ENCODE data around the gene ANKRD55.
"Not testable (repeated sequence)": the region's sequence is repeated elsewhere in the genome, so short reads cannot be mapped to it uniquely, and the experiment has no call there.

The ANKRD55 gene

GRCh38 chr5:56167519-56167918 lies 65.6 kb downstream of the ANKRD55 start:
- no peak for DNase-seq

- DNase-seq = no peak
Measured at GRCh38 chr5:56166671-56167385, 66.3 kb downstream of the ANKRD55 start.

DNA sequence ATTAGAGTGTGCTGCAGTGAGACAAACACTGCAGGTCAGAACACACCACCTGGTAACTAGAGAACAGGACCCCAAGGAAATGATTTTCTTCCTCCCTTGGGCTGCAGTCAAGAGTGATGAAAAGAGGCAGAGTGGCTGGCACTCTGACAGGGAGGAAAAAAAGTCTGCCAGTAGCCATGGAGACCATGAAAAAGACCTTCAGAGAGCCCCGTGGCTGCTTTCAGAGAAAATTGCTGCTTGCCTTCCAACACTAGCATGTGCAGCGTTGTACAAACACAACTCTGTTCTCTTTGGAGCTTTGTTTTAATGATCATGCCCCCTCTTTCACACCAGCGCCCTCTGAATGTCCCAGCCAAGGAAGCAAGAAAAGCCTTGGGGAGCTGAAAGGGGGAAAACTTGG lies 68.8 kb downstream of the ANKRD55 start:
- peak in 12 of 14 donors; percentile 27 to 82 (median 56) for DNase-seq

DNA sequence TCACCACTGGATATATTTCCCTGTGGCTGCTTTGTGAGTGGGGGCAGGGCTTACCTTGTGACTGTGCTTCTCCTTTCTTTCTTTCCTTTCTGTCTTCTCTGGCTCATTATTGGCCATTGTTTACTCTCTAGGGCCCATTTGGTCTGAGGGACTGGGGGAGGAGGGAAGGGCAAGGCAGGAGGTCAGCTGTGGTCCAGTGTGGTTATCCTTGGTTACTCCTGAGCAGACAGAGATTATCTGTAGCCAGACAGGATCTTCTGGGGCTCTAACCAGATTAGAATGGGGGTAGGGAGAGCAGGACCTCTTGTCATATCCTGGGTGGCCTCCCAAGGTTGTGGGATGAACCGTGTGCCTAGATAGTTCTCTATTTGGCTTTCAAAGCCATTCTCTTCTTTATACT lies 71.2 kb downstream of the ANKRD55 start:
- no peak for DNase-seq

DNA sequence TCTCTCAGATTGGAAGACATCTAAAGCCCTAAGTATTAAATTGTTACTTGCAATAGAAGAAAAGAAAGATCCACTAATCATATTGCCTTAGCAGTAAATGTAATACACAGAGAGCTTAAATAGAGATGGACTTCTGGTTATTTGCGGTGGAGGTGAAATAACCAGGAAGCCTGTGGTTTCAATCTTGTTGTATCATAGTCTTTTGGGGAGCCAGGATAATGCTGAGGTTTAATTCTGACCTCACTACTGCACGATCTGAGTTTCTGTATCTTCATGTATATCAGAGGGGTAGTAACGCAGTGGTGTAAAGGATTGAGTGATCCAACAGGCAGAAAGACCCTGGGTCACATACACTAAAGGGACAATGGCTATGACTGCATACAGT lies 71.7 kb downstream of the ANKRD55 start:
- DNase-seq = no peak

- no peak for DNase-seq
Measured at GRCh38 chr5:56160723-56161438, 72.2 kb downstream of the ANKRD55 start.

DNA sequence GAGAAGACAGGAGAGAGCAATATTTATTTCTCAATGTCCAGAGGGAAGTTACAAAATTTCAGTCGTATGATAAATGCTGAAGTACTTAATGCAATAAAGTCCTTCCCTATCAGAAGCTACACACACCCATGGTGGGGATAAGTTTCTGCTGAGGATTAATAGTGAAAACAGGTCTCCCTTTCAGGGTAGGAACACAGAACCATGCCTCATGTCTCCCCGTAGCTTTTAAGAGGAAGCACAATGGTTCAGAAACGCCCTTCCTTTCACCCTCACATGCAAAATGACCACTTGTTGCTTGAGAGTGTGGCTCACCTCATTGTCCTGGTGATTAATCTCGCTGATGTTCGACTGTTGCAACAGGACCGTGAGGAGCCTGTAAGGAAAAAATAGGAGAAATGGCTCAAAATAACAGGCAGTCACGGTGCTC lies 73.6 kb downstream of the ANKRD55 start:
- no peak for DNase-seq

DNA sequence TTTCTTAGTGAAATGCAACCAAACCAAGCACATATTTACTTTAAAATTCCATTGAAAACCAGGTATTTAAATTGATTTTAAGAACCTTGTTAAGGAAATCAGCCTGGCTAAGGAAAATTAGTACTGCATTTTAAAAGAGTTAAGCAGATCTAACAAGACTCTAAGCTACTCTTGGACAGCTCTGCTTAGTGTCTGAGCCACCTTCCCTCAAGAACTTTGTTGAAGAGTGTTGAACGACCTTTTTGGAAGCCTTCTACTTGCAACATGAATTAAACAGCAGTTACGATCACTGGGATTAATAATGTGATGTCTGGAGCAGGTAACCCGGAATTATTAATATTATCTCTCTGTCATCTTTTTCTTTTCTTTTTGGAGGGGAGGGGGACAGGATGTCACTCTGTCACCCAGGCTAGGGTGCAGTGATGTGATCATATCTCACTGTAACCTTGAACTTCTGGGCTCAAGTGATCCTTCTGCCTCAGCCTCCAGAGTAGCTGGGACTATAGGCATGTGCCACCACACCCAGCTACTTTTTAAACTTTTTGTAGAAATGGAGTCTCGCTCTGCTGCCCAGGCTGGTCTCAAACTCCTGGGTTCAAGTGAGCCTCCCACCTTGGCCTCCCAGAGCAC lies 74.7 kb downstream of the ANKRD55 start:
- DNase-seq = no peak

GRCh38 chr5:56157191-56157621 lies 75.9 kb downstream of the ANKRD55 start:
- DNase-seq = not testable (repeated sequence)

DNA sequence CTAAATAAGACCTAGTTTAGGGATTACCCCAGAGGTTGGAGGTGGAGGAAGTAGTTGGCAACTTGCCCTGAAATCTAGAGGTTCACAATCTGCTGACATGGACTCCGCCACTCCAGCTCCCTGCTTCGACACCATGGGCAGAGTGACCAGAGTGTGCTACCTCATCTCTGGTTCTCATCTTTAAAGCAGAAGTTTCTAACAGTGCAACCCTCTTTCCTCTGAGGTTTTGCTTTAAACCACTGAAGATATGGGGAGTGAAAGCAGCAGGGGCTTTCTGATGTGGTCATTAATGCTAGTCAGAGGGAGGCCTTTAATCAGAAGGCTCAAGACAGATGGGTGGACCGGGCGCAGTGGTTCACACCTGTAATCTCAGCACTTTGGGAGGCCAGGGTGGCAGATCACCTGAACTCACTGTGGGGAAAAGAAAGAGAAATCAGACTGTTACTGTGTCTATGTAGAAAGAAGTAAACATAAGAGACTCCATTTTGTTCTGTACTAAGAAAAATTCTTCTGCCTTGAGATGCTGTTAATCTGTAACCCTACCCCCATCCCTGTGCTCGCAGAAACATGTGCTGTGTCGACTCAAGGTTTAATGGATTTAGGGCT lies 76.4 kb downstream of the ANKRD55 start:
- DNase-seq = not testable (repeated sequence)

- peak in 6 of 14 donors; percentile 18 to 58 (median 44) for DNase-seq
Measured at GRCh38 chr5:56155992-56156584, 77.0 kb downstream of the ANKRD55 start.

DNA sequence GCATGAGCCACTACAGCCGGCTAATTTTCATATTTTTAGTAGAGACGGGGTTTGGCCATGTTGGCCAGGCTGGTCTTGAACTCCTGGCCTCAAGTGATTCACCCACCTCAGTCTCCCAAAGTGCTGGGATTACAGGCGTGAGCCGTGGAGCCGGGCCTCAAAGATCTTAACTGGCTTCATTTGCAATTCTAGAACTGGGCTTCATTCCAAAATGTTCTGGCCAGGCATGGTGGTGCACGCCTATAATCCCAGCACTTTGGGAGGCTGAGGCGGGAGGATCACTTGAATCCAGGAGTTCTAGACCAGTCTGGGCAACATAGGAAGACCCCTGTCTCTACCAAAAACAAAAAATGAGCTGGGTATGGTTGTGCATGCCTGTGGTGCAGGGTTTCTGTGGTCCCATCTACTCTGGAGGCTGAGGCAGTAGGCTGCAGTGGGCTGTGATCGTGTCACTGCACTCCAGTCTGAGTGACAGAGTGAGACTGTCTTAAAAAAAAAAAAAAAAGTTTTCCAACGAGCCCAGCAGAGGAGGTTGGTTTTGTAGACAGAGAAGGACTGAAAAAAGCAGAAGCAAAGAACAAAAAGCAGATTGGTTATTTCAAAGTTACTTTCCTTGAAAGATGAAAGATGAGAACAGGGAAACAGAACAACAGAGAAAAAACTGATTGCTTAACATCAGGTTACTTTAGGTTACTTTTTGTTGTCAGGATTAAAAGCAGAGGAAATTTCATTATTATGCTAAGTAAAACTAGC lies 78.2 kb downstream of the ANKRD55 start:
- DNase-seq = no peak

- DNase-seq = no peak
Measured at GRCh38 chr5:56152437-56152836, 80.7 kb downstream of the ANKRD55 start.

- DNase-seq = not testable (repeated sequence)
Measured at GRCh38 chr5:56150756-56151155, 82.4 kb downstream of the ANKRD55 start.

DNA sequence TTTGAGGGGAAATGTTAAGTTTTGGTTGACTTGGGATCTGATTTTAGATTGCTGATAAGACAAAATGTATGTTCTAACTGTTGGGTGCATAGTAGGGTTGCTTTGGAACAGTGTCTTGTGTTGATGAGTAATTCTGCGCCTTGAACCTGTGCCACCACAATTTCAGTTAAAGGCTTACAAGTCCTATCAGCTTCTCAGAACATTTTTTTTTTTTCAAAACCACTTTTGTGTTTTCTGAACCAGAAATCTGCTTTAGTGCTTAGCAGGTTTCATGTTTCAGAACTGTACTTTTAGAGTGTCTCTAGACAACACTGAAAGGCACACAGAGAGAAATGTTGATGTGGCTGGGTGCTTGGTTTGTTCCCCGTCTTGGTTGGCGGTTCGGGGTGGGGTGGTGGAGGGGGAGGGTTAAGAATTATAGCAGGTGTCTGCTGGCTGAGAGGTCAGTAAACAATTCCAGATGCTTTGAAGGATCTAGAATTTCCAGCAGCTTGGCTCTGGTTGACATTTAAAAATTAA lies 84.6 kb downstream of the ANKRD55 start:
- no peak for DNase-seq

GRCh38 chr5:56147659-56148230 lies 85.4 kb downstream of the ANKRD55 start:
- no peak for DNase-seq

- DNase-seq = no peak
Measured at GRCh38 chr5:56147106-56147505, 86.0 kb downstream of the ANKRD55 start.

DNA sequence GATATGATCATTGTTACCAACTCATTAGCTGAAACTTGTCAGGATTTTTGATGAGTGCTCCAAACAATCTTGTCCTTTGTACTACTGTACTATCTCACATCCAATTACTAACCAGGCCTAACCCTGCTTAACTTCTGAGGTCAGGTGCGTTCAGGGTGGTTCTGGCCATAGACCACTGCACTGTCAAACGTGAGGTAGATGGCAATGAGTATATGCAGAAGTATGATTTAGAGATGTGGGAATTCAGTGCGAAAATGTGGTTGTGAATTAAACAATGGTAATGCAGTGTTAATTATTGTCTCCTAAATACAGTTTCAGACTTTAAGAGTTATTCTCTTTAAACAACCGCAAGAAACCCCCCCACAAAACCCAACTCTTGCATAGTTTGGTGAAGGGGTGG lies 86.5 kb downstream of the ANKRD55 start:
- no peak for DNase-seq

DNA sequence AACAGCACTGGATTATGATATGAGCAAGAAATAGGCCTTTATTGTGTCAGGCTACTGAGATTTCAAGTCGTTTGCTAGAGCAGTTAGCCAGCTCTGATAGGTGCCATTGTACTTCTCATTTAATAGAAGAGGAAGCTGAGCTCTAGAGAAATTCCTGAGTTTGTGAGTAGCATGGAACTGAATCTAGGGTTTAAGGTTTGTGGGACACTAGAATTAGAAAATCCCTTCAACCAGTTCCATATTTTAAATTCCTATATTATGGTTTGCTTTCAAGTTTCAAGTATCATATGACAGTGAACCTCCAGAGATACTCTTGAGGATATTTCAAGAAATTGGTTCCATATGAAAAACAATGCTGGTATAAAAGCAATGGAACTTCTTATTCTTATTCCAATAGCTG lies 87.6 kb downstream of the ANKRD55 start:
- no peak for DNase-seq

DNA sequence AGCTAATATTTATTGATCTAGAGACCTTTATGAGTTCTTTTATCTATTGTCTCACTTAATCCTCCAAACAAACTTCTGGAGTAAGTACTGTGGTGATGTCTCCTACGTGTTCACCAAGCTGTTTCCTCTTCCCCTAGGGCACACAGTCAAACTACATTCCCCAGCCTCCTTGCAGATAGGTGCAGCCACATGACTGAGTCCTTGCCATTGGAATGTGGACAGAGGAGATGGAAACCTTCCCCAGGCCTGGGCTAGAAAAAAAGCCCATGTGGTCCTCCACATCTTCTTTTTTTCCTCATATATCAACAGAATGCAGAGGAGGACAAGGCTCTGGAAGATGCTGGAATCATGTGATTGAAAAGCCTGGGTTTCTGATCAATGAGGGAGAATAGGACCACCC lies 88.0 kb downstream of the ANKRD55 start:
- DNase-seq = no peak

DNA sequence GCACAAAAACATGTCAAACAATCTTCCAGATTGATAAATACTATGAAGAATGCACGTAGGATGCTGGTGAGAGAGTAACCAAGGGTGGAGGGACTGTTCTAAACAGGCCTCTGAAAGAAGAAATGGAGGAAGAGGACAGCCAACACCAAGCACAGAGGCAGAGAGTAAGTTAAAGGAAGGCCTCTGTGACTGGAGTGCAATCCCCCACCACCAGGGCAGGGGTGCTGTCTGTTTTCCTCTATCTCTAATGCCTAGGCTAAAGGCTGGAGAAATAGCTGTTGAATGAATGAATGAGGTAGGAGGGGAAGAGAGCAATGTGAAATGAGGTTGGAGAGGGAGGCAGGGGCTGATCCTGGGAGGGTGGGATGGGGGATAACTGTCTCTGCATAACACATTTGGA lies 88.9 kb downstream of the ANKRD55 start:
- DNase-seq = no peak

DNA sequence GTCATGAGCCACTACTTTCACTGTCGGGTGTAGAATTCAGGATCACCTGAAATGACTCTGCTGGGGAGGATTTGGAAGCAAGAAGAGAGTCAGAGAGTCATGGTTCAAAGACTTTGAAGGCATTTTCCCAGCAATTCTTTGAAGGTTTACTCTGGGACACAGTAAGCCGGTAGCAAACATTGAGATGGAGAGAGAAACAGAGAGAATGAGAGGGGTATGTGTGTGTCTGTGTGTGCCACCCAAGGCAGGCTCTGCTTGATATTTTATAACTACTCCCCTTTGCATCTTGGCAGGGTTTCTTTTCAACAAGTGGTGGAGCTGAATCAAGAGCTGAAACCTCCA lies 89.8 kb downstream of the ANKRD55 start:
- no peak for DNase-seq
